ENCODE results near the gene EDC3.

- no peak for TF ChIP-seq CTCF (IDR thresholded peaks at IDR 0.05)
- TF ChIP-seq POLR2A (IDR thresholded peaks at IDR 0.05) = no peak
These were observed 92.6 kb downstream of the EDC3 start for GRCh38 chr15:74603026-74603788.

All from heart left ventricle (tissue), 13 donors.